Left cardiac atrium (tissue), 4 donors: Measurements from ENCODE around the gene HECTD4. TPM values are rescaled to one million over a fixed set of nuclear protein-coding genes. Genes with fewer than 3 reads are reported as not detected.

Experiments
- ATAC-seq, 2 donors: fragments of 200-7000 bp; cut with Tn5 transposase; one replicate each; pipeline ENCODE4 v1.9.1; 2020; ENCODE audit warnings: mild to moderate bottlenecking in 2 of 2, moderate library complexity in 2 of 2
- DNase-seq: peaks from one replicate; pipeline ENCODE4 v3.0.0-alpha.2; 2020
- intact Hi-C, 2 donors: fragments of 100-400 bp; cut with DNase I; formaldehyde crosslinking; loops; one replicate each; pipeline versions ENCODE4 v1.14.1 to v1.15.1; 2022 to 2023
- total RNA-seq, 2 donors: library from RNA; stranded (reverse); fragmentation: NEBNext Ultra II Directional; extraction: Animal tissue kit (Norgen Biotek cat#: 25700); gene quantifications; one replicate each; pipeline ENCODE4 v1.2.1, GENCODE V29; 2021
- donor health status: DM: no; HTN: yes; CAD: no.
- donor health status: DM: no; HTN: yes; CAD: no; lungs with severe emphysema.
- donor health status: DM: yes; HTN: yes; CAD: no.
- donor health status: Dilated cardiomyopathy.

The HECTD4 gene
- total RNA-seq, 2 donors from 2014 or later = 22.2 to 24.4 TPM

- DNase-seq (no peak), ATAC-seq (no peak)
- intact Hi-C loops = no loop called here
These were observed 205.8 kb downstream of the HECTD4 start for GRCh38 chr12:112176321-112177010.

- intact Hi-C loops = no loop called here
- ATAC-seq = no peak
These were observed 206.7 kb downstream of the HECTD4 start for GRCh38 chr12:112175361-112176155.

GRCh38 chr12:112172556-112173324, 209.5 kb downstream of the HECTD4 start:
- ATAC-seq (no peak), DNase-seq (no peak)
- intact Hi-C loops = no loop called here

More at GRCh38 chr12:112175361-112176155, 206.7 kb downstream of the HECTD4 start:
- DNase-seq = no peak

- ATAC-seq (no peak), DNase-seq (no peak)
- intact Hi-C loops = no loop called here
These were observed 211.1 kb downstream of the HECTD4 start for GRCh38 chr12:112170971-112171596.

- DNase-seq (peak; percentile 45), ATAC-seq (no peak)
- intact Hi-C loops = no loop called here
These were observed 211.9 kb downstream of the HECTD4 start for GRCh38 chr12:112170376-112170775.

GRCh38 chr12:112169966-112170365, 212.3 kb downstream of the HECTD4 start:
- DNase-seq (no peak), ATAC-seq (no peak)
- intact Hi-C loops = no loop called here

GRCh38 chr12:112169161-112169872, 212.9 kb downstream of the HECTD4 start:
- no peak for DNase-seq
- intact Hi-C loops = no loop called here

GRCh38 chr12:112168561-112168971, 213.7 kb downstream of the HECTD4 start:
- ATAC-seq (no peak), DNase-seq (no peak)
- intact Hi-C loops = no loop called here

More at GRCh38 chr12:112169161-112169872, 212.9 kb downstream of the HECTD4 start:
- ATAC-seq = no peak

GRCh38 chr12:112167718-112168525, 214.3 kb downstream of the HECTD4 start:
- ATAC-seq (no peak), DNase-seq (no peak)
- intact Hi-C loops = no loop called here

GRCh38 chr12:112167031-112167461, 215.2 kb downstream of the HECTD4 start:
- intact Hi-C loops = no loop called here
- DNase-seq (no peak), ATAC-seq (no peak)

- ATAC-seq = no peak
- intact Hi-C loops = no loop called here
- DNase-seq = no peak
These were observed 215.9 kb downstream of the HECTD4 start for GRCh38 chr12:112166051-112167015.

GRCh38 chr12:112165624-112166023, 216.6 kb downstream of the HECTD4 start:
- no peak for DNase-seq
- intact Hi-C loops = no loop called here
- no peak for ATAC-seq

GRCh38 chr12:112164011-112164660, 218.1 kb downstream of the HECTD4 start:
- no peak for ATAC-seq

GRCh38 chr12:112163471-112163991, 218.7 kb downstream of the HECTD4 start:
- DNase-seq = no peak
- intact Hi-C loops = no loop called here
- no peak for ATAC-seq

More at GRCh38 chr12:112164011-112164660, 218.1 kb downstream of the HECTD4 start:
- DNase-seq = no peak
- intact Hi-C loops = no loop called here

- intact Hi-C loops = no loop called here
- ATAC-seq (no peak), DNase-seq (no peak)
These were observed 219.2 kb downstream of the HECTD4 start for GRCh38 chr12:112163056-112163455.

- no peak for DNase-seq
- no peak for ATAC-seq
- intact Hi-C loops = no loop called here
These were observed 219.9 kb downstream of the HECTD4 start for GRCh38 chr12:112162241-112162790.
